PC-3 (cell line): Measurements from ENCODE around the gene NUDT15. TPM values are rescaled to one million over a fixed set of nuclear protein-coding genes. Genes with fewer than 3 reads are reported as not detected.

ENCODE experiments used
- ATAC-seq: fragments of 200-7000 bp; cut with Tn5 transposase; 2 replicates; pipeline ENCODE4 v1.9.1; 2020; ENCODE audit warnings: mild to moderate bottlenecking, moderate library complexity
- BruUV-seq: library from RNA; stranded (reverse); fragments of 400-500 nt; replicated peaks from 2 replicates; lab custom pipeline; 2021; lab: Mats Ljungman, UMichigan
- CTCF ChIA-PET: fragments of 300-600 bp; sonication (Branson Sonifier 250); formaldehyde crosslinking; loops from one replicate; lab custom pipeline; 2022; ENCODE audit warnings: antibody characterized with exemption; lab: Charles Lee
- POLR2A ChIA-PET: fragments of 300-600 bp; sonication (Branson Sonifier 250); formaldehyde crosslinking; loops from one replicate; lab custom pipeline; 2022; ENCODE audit warnings: antibody characterized with exemption; ENCODE audit not compliant: unreplicated experiment; lab: Charles Lee
- DNase-seq: peaks from one replicate; pipeline ENCODE4 v3.0.0-alpha.2; 2015
- H2AFZ ChIP-seq: fragments of 300-600 bp; sonication (generic); 2 replicates; pipeline ENCODE4 v1.6.0; 2016; ENCODE audit warnings: antibody characterized with exemption, low read length
- H3F3A ChIP-seq: fragments of 300-600 bp; sonication (generic); one replicate; pipeline ENCODE4 v1.6.0; 2017; ENCODE audit warnings: antibody characterized with exemption, low read length, control low read depth, mild to moderate bottlenecking; ENCODE audit not compliant: unreplicated experiment
- H3K27ac ChIP-seq: fragments of 300-600 bp; sonication (generic); 2 replicates; pipeline ENCODE4 v1.5.1; 2016; ENCODE audit warnings: mild to moderate bottlenecking, low read length
- H3K27me3 ChIP-seq: fragments of 300-600 bp; sonication (generic); 2 replicates; pipeline ENCODE4 v1.6.1; 2016; ENCODE audit warnings: low read length, mixed read lengths
- H3K36me3 ChIP-seq: fragments of 300-600 bp; sonication (generic); 2 replicates; pipeline ENCODE4 v1.6.1; 2016; ENCODE audit warnings: low read depth, mixed run types, low read length, mixed read lengths
- H3K4me1 ChIP-seq: fragments of 300-600 bp; sonication (generic); 2 replicates; pipeline ENCODE4 v1.5.1; 2016; ENCODE audit warnings: low read length; ENCODE audit not compliant: insufficient read depth
- H3K4me2 ChIP-seq: fragments of 300-600 bp; sonication (generic); 2 replicates; pipeline ENCODE4 v1.6.0; 2016; ENCODE audit warnings: low read length
- H3K4me3 ChIP-seq: fragments of 300-600 bp; sonication (generic); 2 replicates; pipeline ENCODE4 v1.5.1; 2016; ENCODE audit warnings: mild to moderate bottlenecking, low read length, mixed read lengths
- H3K79me2 ChIP-seq: fragments of 300-600 bp; sonication (generic); 2 replicates; pipeline ENCODE4 v1.6.1; 2017; ENCODE audit warnings: low read length, mixed read lengths
- H3K9ac ChIP-seq: fragments of 300-600 bp; sonication (generic); 2 replicates; pipeline ENCODE4 v1.6.0; 2016; ENCODE audit warnings: mild to moderate bottlenecking, low read length
- H3K9me2 ChIP-seq: fragments of 300-600 bp; sonication (generic); replicated peaks from 2 replicates; pipeline ENCODE4 v1.6.1; 2016; ENCODE audit warnings: mixed run types, low read length, mixed read lengths
- H3K9me3 ChIP-seq: fragments of 300-600 bp; sonication (generic); 2 replicates; pipeline ENCODE4 v1.6.1; 2016; ENCODE audit warnings: low read length, mixed read lengths
- H4K20me1 ChIP-seq: fragments of 300-600 bp; sonication (generic); 2 replicates; pipeline ENCODE4 v1.6.1; 2016; ENCODE audit warnings: low read length, mixed read lengths
- CTCF ChIP-seq: fragments of 300-600 bp; sonication (generic); conservative IDR thresholded peaks from 2 replicates; pipeline ENCODE4 v1.5.1; 2017; ENCODE audit warnings: antibody characterized with exemption, low read depth, mild to moderate bottlenecking, low read length
- EZH2 ChIP-seq: fragments of 300-600 bp; sonication (generic); IDR thresholded peaks from one replicate; pipeline ENCODE4 v1.6.1; 2017; ENCODE audit warnings: antibody characterized with exemption, mild to moderate bottlenecking, low read length; ENCODE audit not compliant: unreplicated experiment
- EZH2phosphoT487 ChIP-seq: fragments of 300-600 bp; sonication (generic); IDR thresholded peaks from 2 replicates; pipeline ENCODE4 v1.6.1; 2018; ENCODE audit warnings: mild to moderate bottlenecking, antibody characterized with exemption, low read length, borderline replicate concordance
- intact Hi-C: fragments of 100-400 bp; cut with micrococcal nuclease; formaldehyde crosslinking; loops from 2 replicates; pipeline ENCODE4 v1.9.0; 2023
- total RNA-seq: library from RNA; depleted of rRNA; stranded (reverse); fragments of >200 nt; gene quantifications from 2 replicates; pipeline ENCODE4 v1.2.3, GENCODE V29; 2014

Gene NUDT15
- total RNA-seq, 1 experiment from 2014 or later, result 27.0 TPM

GRCh38 chr13:47999973-48000372 lies 37.6 kb upstream of the NUDT15 start:
- H3K4me1 ChIP-seq, result peaks cover 23% of the 10 kb centered on the region
- TF ChIP-seq EZH2phosphoT487 (no peak), CTCF (no peak), EZH2 (no peak)
- BruUV-seq, result no TSS peak
- H2AFZ ChIP-seq, result no peak overlapping the region
- no peaks in the 10 kb centered on the region; the same call in 1 of the 2 replicates for H3K36me3 ChIP-seq
- DNase-seq (no peak), ATAC-seq (no peak)
- H3K79me2 ChIP-seq, result peaks cover 50% of the 10 kb centered on the region
- intact Hi-C loops, result loop anchor here (5.0 kb wide), 1 partner anchor 97 kb away; the partner anchor contains the start of gene MED4
- H4K20me1 ChIP-seq, result no peaks in the 10 kb centered on the region
- H3F3A ChIP-seq, result peaks cover 3% of the 10 kb centered on the region
- H3K9me3 ChIP-seq, result no peaks in the 10 kb centered on the region
- no peaks in the 10 kb centered on the region for H3K27me3 ChIP-seq
- H3K27ac ChIP-seq, result no peak overlapping the region
- no peaks in the 10 kb centered on the region for H3K9me2 ChIP-seq
- POLR2A ChIA-PET, result interaction anchor here (0.7 kb wide), 1 partner anchor 39 kb away, joined by 4 read pairs; no protein-coding TSS in a partner anchor
- CTCF ChIA-PET, result no interaction called here
- H3K4me2 ChIP-seq, result peak overlapping the region; percentile 97
- peak overlapping the region; percentile 97 for H3K4me3 ChIP-seq
- H3K9ac ChIP-seq, result peak overlapping the region; percentile 94

- H2AFZ ChIP-seq, result peak overlapping the region; percentile 97
- peaks cover 44% of the 10 kb centered on the region for H3K79me2 ChIP-seq
- peak; percentile 6 for DNase-seq
- intact Hi-C loops, result loop anchor here (5.0 kb wide), 1 partner anchor 97 kb away; the partner anchor contains the start of gene MED4
- H3K4me2 ChIP-seq, result peak overlapping the region; percentile 97
- POLR2A ChIA-PET, result interaction anchor here (0.7 kb wide), 1 partner anchor 39 kb away, joined by 4 read pairs; no protein-coding TSS in a partner anchor
- H4K20me1 ChIP-seq, result no peaks in the 10 kb centered on the region
- peaks cover 3% of the 10 kb centered on the region for H3F3A ChIP-seq
- no peaks in the 10 kb centered on the region for H3K27me3 ChIP-seq
- H3K9ac ChIP-seq, result peak overlapping the region; percentile 94
- no peaks in the 10 kb centered on the region; the same call in 1 of the 2 replicates for H3K36me3 ChIP-seq
- peak overlapping the region; percentile 97 for H3K4me3 ChIP-seq
- CTCF ChIA-PET, result no interaction called here
- no peaks in the 10 kb centered on the region for H3K9me2 ChIP-seq
- TF ChIP-seq CTCF (no peak), EZH2phosphoT487 (no peak), EZH2 (no peak)
- H3K27ac ChIP-seq, result peak overlapping the region; percentile 88; the same call in 1 of the 2 replicates
- no peaks in the 10 kb centered on the region for H3K9me3 ChIP-seq
- BruUV-seq, result TSS peak; percentile 38
- peak; percentile 22 for ATAC-seq
- peaks cover 23% of the 10 kb centered on the region for H3K4me1 ChIP-seq
Measured at GRCh38 chr13:48000559-48001113, 36.9 kb upstream of the NUDT15 start.
